HepG2 (cell line): ENCODE results near the gene SDC1. TPM values are rescaled to one million over a fixed set of nuclear protein-coding genes. Genes with fewer than 3 reads are reported as not detected.

Experiments
- ATF1 ChIP-seq: IDR thresholded peaks from 2 replicates; pipeline ENCODE4 v1.6.1; 2016; ENCODE audit warnings: mild to moderate bottlenecking, control low read depth
- BHLHE40 ChIP-seq: IDR thresholded peaks from 2 replicates; pipeline ENCODE4 v1.6.1; 2011; ENCODE audit warnings: low read length, improper control_type of control experiment
- DPF2 ChIP-seq: sonication (generic); formaldehyde crosslinking; IDR thresholded peaks from 2 replicates; pipeline ENCODE4 v1.4.0; 2020; ENCODE audit warnings: mild to moderate bottlenecking, low read depth, missing genetic modification reagents, borderline replicate concordance
- GABPA ChIP-seq, 2 experiments: IDR thresholded peaks; 2 replicates each; pipeline ENCODE4 v1.6.1; 2011 to 2016; ENCODE audit warnings: low read depth in 2 of 2, low read length in 1 of 2, missing biosample characterization in 1 of 2, missing genetic modification characterization in 1 of 2
- HIVEP1 ChIP-seq: sonication (generic); formaldehyde crosslinking; IDR thresholded peaks from 2 replicates; pipeline ENCODE4 v1.4.0; 2020; ENCODE audit warnings: mild to moderate bottlenecking, missing genetic modification reagents
- KDM5A ChIP-seq: fragments of 200-600 bp; sonication (generic); IDR thresholded peaks from 2 replicates; pipeline ENCODE4 v1.7.0; 2018; ENCODE audit warnings: antibody characterized with exemption, mild to moderate bottlenecking, low read length, borderline replicate concordance
- MXD4 ChIP-seq: IDR thresholded peaks from 2 replicates; pipeline ENCODE4 v1.6.1; 2016; ENCODE audit warnings: mild to moderate bottlenecking, missing biosample characterization, missing genetic modification reagents
- NR2F2 ChIP-seq: IDR thresholded peaks from 2 replicates; pipeline ENCODE4 v1.6.1; 2012; ENCODE audit warnings: low read depth, inconsistent platforms, borderline replicate concordance
- POLR2G ChIP-seq: fragments of 200-400 bp; formaldehyde crosslinking; IDR thresholded peaks from 2 replicates; pipeline ENCODE4 v1.6.1; 2018; ENCODE audit warnings: mild to moderate bottlenecking, low read depth, low read length, moderate library complexity
- SMARCE1 ChIP-seq: fragments of 450-650 bp; IDR thresholded peaks from 2 replicates; pipeline ENCODE4 v1.6.1; 2017; ENCODE audit warnings: borderline replicate concordance
- SYNCRIP ChIP-seq: fragments of 200-400 bp; formaldehyde crosslinking; IDR thresholded peaks from 2 replicates; pipeline ENCODE4 v1.6.1; 2018; ENCODE audit warnings: mild to moderate bottlenecking, low read depth, low read length; ENCODE audit not compliant: insufficient read depth
- ZNF234 ChIP-seq: sonication (generic); formaldehyde crosslinking; conservative IDR thresholded peaks from 2 replicates; pipeline ENCODE4 v1.5.1; 2020; ENCODE audit warnings: mild to moderate bottlenecking, missing genetic modification reagents
- ZNF335 ChIP-seq: sonication (generic); formaldehyde crosslinking; IDR thresholded peaks from 2 replicates; pipeline ENCODE4 v1.4.0; 2020; ENCODE audit warnings: missing genetic modification reagents
- ZNF34 ChIP-seq: sonication (generic); formaldehyde crosslinking; IDR thresholded peaks from 2 replicates; pipeline ENCODE4 v1.4.0; 2020; ENCODE audit warnings: mild to moderate bottlenecking, missing genetic modification reagents, borderline replicate concordance
- ZNF383 ChIP-seq: sonication (generic); formaldehyde crosslinking; IDR thresholded peaks from 2 replicates; pipeline ENCODE4 v1.4.0; 2020; ENCODE audit warnings: missing genetic modification reagents, mild to moderate bottlenecking, borderline replicate concordance
- ZNF652 ChIP-seq: IDR thresholded peaks from 2 replicates; pipeline ENCODE4 v1.6.1; 2016; ENCODE audit warnings: low read depth, borderline replicate concordance
- ZZZ3 ChIP-seq: sonication (generic); formaldehyde crosslinking; IDR thresholded peaks from 2 replicates; pipeline ENCODE4 v1.4.0; 2020; ENCODE audit warnings: missing genetic modification reagents, mild to moderate bottlenecking, borderline replicate concordance
- polyA plus RNA-seq, 8 experiments: library from polyadenylated mRNA; depleted of rRNA in 3 of 8; stranded (reverse) in 7 of 8; unstranded in 1 of 8; fragments of >200 nt; fragmentation: Illumina TruSeq in 4 of 8; extraction: Trizol in 4 of 8; gene quantifications; 2 replicates each; pipeline versions ENCODE4 v1.2.1 to v1.2.3, GENCODE V29; 2011 to 2016; ENCODE audit warnings: low read depth in 4 of 8, missing spikeins in 1 of 8, mixed read lengths in 1 of 8; ENCODE audit not compliant: insufficient read depth in 1 of 8
- total RNA-seq, 5 experiments: library from RNA; depleted of rRNA; stranded (reverse); fragments of >200 nt; fragmentation: Illumina TruSeq; extraction: Trizol; gene quantifications; 2 replicates each; pipeline ENCODE4 v1.2.3, GENCODE V29; 2016; ENCODE audit warnings: low read depth in 1 of 5
- TF ChIP-seq, protein P1 (sequence below): sonication (generic); formaldehyde crosslinking; IDR thresholded peaks from 2 replicates; pipeline ENCODE4 v1.4.0; 2020; ENCODE audit warnings: missing genetic modification reagents, borderline replicate concordance
- TF ChIP-seq, protein P2 (sequence below): conservative IDR thresholded peaks from 2 replicates; pipeline ENCODE4 v1.6.1; 2018; ENCODE audit warnings: missing genetic modification reagents
- TF ChIP-seq, protein P3 (sequence below): sonication (generic); formaldehyde crosslinking; IDR thresholded peaks from 2 replicates; pipeline ENCODE4 v1.5.0; 2020; ENCODE audit warnings: missing genetic modification reagents
- TF ChIP-seq, protein P4 (sequence below): IDR thresholded peaks from 2 replicates; pipeline ENCODE4 v1.6.1; 2016; ENCODE audit warnings: missing compliant biosample characterization, missing genetic modification reagents, borderline replicate concordance

SDC1 gene
- total and polyA plus RNA-seq, 2 of the 13 experiments (the other 11 are each of a cell fraction or from before 2014, with no cell fraction given) = 108 to 119 TPM

DNA sequence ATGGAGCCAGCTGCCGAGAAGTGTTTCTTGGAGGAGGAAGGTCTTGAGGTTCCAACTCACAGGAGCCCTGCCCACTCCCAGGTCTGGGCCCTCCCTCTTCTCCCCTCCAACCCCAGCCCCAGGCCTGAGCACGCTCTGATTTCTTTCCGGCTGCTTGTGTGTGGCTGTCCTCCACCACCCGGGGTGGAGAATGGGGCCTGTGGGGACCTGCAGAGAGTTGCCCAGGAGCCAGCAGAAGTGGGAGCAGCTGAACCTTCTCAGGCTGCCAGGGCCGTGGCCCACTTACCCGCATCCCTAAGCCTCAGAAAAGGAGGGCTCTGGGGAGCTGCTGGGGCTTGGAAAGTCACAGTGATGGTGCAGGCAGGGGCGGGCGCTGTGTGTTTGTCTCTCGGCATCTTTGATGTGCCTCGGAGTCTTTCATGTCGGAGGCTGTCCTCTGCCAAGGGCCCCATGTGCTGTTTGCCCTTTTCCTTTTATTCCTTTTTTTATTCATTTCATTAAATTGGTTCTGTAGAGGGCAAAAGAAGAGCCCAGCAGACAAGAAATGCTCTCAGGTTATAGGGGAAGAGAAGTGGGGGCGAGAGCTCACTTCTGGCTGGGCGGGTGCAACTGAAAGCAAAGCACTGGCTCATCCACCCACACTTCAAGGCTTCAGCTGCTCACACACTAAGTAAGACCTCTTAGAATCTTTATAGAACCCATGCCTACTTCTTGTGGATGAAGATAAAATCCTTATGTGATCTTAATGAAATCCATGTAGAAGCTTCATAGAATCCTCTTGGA is 52.5 kb downstream of the SDC1 start (continued):
- no peak for TF ChIP-seq ZNF234 (CRISPR knock-in tag)
- TF ChIP-seq ZNF34 (CRISPR knock-in tag) = no peak
- no peak for TF ChIP-seq SYNCRIP
- no peak for TF ChIP-seq ZNF383 (CRISPR knock-in tag)
- TF ChIP-seq ZNF652 (CRISPR knock-in tag) = no peak
- TF ChIP-seq HIVEP1 (CRISPR knock-in tag) = no peak
- no peak for TF ChIP-seq GABPA (IDR thresholded peaks at IDR 0.05; ENCODE audit: low read depth, low read length)
- TF ChIP-seq GABPA (CRISPR knock-in tag; IDR thresholded peaks at IDR 0.05; ENCODE audit: low read depth) = no peak
- no peak; the same call in 1 of the 2 replicates for TF ChIP-seq POLR2G
- no peak for TF ChIP-seq BHLHE40
- 0 out of 2 replicates have a peak, but pooled peaks have one; percentile 13 for TF ChIP-seq NR2F2
- TF ChIP-seq, protein P1, sequence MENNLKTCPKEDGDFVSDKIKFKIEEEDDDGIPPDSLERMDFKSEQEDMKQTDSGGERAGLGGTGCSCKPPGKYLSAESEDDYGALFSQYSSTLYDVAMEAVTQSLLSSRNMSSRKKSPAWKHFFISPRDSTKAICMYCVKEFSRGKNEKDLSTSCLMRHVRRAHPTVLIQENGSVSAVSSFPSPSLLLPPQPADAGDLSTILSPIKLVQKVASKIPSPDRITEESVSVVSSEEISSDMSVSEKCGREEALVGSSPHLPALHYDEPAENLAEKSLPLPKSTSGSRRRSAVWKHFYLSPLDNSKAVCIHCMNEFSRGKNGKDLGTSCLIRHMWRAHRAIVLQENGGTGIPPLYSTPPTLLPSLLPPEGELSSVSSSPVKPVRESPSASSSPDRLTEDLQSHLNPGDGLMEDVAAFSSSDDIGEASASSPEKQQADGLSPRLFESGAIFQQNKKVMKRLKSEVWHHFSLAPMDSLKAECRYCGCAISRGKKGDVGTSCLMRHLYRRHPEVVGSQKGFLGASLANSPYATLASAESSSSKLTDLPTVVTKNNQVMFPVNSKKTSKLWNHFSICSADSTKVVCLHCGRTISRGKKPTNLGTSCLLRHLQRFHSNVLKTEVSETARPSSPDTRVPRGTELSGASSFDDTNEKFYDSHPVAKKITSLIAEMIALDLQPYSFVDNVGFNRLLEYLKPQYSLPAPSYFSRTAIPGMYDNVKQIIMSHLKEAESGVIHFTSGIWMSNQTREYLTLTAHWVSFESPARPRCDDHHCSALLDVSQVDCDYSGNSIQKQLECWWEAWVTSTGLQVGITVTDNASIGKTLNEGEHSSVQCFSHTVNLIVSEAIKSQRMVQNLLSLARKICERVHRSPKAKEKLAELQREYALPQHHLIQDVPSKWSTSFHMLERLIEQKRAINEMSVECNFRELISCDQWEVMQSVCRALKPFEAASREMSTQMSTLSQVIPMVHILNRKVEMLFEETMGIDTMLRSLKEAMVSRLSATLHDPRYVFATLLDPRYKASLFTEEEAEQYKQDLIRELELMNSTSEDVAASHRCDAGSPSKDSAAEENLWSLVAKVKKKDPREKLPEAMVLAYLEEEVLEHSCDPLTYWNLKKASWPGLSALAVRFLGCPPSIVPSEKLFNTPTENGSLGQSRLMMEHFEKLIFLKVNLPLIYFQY = no peak
- TF ChIP-seq, protein P2, sequence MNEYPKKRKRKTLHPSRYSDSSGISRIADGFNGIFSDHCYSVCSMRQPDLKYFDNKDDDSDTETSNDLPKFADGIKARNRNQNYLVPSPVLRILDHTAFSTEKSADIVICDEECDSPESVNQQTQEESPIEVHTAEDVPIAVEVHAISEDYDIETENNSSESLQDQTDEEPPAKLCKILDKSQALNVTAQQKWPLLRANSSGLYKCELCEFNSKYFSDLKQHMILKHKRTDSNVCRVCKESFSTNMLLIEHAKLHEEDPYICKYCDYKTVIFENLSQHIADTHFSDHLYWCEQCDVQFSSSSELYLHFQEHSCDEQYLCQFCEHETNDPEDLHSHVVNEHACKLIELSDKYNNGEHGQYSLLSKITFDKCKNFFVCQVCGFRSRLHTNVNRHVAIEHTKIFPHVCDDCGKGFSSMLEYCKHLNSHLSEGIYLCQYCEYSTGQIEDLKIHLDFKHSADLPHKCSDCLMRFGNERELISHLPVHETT (CRISPR knock-in tag) = no peak
- no peak for TF ChIP-seq SMARCE1
- 0 out of 2 replicates have a peak, but pooled peaks have one; percentile 39 for TF ChIP-seq DPF2
- no peak for TF ChIP-seq ATF1 (CRISPR knock-in tag)
- no peak for TF ChIP-seq ZNF335 (CRISPR knock-in tag)
- TF ChIP-seq KDM5A = no peak
- no peak for TF ChIP-seq MXD4 (CRISPR knock-in tag)
- TF ChIP-seq, protein P3, sequence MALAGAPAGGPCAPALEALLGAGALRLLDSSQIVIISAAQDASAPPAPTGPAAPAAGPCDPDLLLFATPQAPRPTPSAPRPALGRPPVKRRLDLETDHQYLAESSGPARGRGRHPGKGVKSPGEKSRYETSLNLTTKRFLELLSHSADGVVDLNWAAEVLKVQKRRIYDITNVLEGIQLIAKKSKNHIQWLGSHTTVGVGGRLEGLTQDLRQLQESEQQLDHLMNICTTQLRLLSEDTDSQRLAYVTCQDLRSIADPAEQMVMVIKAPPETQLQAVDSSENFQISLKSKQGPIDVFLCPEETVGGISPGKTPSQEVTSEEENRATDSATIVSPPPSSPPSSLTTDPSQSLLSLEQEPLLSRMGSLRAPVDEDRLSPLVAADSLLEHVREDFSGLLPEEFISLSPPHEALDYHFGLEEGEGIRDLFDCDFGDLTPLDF (CRISPR knock-in tag) = no peak
- no peak for TF ChIP-seq ZZZ3 (CRISPR knock-in tag)
- TF ChIP-seq, protein P4, sequence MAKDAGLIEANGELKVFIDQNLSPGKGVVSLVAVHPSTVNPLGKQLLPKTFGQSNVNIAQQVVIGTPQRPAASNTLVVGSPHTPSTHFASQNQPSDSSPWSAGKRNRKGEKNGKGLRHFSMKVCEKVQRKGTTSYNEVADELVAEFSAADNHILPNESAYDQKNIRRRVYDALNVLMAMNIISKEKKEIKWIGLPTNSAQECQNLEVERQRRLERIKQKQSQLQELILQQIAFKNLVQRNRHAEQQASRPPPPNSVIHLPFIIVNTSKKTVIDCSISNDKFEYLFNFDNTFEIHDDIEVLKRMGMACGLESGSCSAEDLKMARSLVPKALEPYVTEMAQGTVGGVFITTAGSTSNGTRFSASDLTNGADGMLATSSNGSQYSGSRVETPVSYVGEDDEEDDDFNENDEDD (CRISPR knock-in tag) = no peak
